ENCODE results near the gene NFE2L3. TPM values are rescaled to one million over a fixed set of nuclear protein-coding genes. Genes with fewer than 3 reads are reported as not detected.

The NFE2L3 gene
- total and polyA plus RNA-seq, 9 of the 15 experiments (the other 6 are each of a cell fraction or from before 2014, with no cell fraction given) = 2.9 to 16.9 (median 12.4) TPM

GRCh38 chr7:26202019-26202990 is 50.3 kb downstream of the NFE2L3 start (continued):
- no peak for TF ChIP-seq PRDM10 (IDR thresholded peaks at IDR 0.05; ENCODE audit: partially characterized antibody)
- 0 out of 4 replicates have a peak, but pooled peaks of 1 of the 2 experiments have one; percentile 55 for TF ChIP-seq MNT (conservative IDR thresholded peaks at IDR 0.05)
- no peak for TF ChIP-seq CHD7 (IDR thresholded peaks at IDR 0.05; ENCODE audit: low read depth, low read length)
